Osteoblast (primary cell): ENCODE measurements around the gene LCOR. TPM values are rescaled to one million over a fixed set of nuclear protein-coding genes. Genes with fewer than 3 reads are reported as not detected.

Experiments
- DNase-seq: peaks from one replicate; pipeline ENCODE4 v3.0.0; 2011; ENCODE audit warnings: low spot score, mixed read lengths; ENCODE audit not compliant: insufficient read length; ENCODE audit errors: missing footprints
- H2AFZ ChIP-seq: 2 replicates; pipeline ENCODE4 v1.6.0; 2011; ENCODE audit warnings: mild to moderate bottlenecking, low read length
- H3K27ac ChIP-seq: 2 replicates; pipeline ENCODE4 v1.5.1; 2011; ENCODE audit warnings: mild to moderate bottlenecking, low read depth, low read length, moderate library complexity
- H3K27me3 ChIP-seq: 2 replicates; pipeline ENCODE4 v1.6.0; 2012; ENCODE audit warnings: mild to moderate bottlenecking, control low read depth, inconsistent platforms, low read length, moderate library complexity; ENCODE audit not compliant: insufficient read depth
- H3K36me3 ChIP-seq: 2 replicates; pipeline ENCODE4 v1.5.1; 2011; ENCODE audit warnings: mild to moderate bottlenecking, low read length, control low read depth, moderate library complexity; ENCODE audit not compliant: insufficient read depth
- H3K4me1 ChIP-seq: 2 replicates; pipeline ENCODE4 v1.5.1; 2011; ENCODE audit warnings: mild to moderate bottlenecking, low read length, control low read depth, moderate library complexity; ENCODE audit not compliant: insufficient read depth
- H3K4me2 ChIP-seq: 2 replicates; pipeline ENCODE4 v1.6.0; 2011; ENCODE audit warnings: mild to moderate bottlenecking, low read length; ENCODE audit not compliant: insufficient read depth
- H3K4me3 ChIP-seq: fragments of 200-600 bp; sonication (generic); 3 replicates; pipeline ENCODE4 v1.5.1; 2012; ENCODE audit warnings: mild to moderate bottlenecking, low read length, inconsistent platforms; ENCODE audit not compliant: insufficient read depth
- H3K79me2 ChIP-seq: 2 replicates; pipeline ENCODE4 v1.6.0; 2012; ENCODE audit warnings: mild to moderate bottlenecking, low read length, control low read depth, inconsistent platforms; ENCODE audit not compliant: insufficient read depth
- H3K9me3 ChIP-seq: 2 replicates; pipeline ENCODE4 v1.5.1; 2011; ENCODE audit warnings: low read depth, low read length, control low read depth
- H4K20me1 ChIP-seq: 2 replicates; pipeline ENCODE4 v1.6.0; 2012; ENCODE audit warnings: mild to moderate bottlenecking, low read length, control low read depth; ENCODE audit not compliant: insufficient read depth
- total RNA-seq: library from RNA; depleted of rRNA; stranded (reverse); fragments of >200 nt; gene quantifications from 2 replicates; pipeline ENCODE4 v1.2.3, GENCODE V29; 2012
- TF ChIP-seq, protein P1 (sequence below): IDR thresholded peaks from 2 replicates; pipeline ENCODE4 v1.5.1; 2011; ENCODE audit warnings: mild to moderate bottlenecking, low read depth, low read length, moderate library complexity; ENCODE audit errors: extremely low read depth

LCOR gene
- total RNA-seq, 1 donor: 19.2 TPM

DNA sequence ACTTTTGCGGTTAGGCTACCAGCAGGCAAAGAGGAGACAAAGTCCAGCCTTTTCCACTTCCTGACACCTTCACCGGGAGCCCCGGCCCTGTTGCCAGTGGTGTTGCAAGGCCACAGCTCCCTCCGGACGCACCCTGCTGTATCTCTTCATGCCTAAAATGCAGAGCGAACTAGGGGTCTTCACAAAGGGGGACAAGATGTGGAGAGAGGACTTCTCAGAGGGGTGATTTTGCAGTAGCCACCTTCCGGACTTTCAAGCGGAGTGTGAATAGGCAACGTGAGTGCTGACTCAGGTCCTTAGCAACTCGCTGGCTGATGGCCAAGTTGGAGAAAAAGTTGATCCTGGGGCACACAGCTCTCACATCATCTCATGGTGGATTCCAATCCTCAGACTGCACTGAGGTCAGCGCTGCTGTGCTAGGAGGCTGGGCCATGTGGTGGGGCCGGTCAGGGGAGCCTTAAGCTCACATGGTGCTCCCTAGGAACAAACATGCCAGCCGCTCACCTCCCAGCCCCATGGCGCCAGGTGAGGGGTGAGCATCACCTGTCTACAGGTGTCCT lies 166.3 kb downstream of the LCOR start:
- TF ChIP-seq, protein P1, sequence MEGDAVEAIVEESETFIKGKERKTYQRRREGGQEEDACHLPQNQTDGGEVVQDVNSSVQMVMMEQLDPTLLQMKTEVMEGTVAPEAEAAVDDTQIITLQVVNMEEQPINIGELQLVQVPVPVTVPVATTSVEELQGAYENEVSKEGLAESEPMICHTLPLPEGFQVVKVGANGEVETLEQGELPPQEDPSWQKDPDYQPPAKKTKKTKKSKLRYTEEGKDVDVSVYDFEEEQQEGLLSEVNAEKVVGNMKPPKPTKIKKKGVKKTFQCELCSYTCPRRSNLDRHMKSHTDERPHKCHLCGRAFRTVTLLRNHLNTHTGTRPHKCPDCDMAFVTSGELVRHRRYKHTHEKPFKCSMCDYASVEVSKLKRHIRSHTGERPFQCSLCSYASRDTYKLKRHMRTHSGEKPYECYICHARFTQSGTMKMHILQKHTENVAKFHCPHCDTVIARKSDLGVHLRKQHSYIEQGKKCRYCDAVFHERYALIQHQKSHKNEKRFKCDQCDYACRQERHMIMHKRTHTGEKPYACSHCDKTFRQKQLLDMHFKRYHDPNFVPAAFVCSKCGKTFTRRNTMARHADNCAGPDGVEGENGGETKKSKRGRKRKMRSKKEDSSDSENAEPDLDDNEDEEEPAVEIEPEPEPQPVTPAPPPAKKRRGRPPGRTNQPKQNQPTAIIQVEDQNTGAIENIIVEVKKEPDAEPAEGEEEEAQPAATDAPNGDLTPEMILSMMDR: no peak
- H3K27me3 ChIP-seq: no peaks in the 10 kb centered on the region
- H3K4me2 ChIP-seq: no peak overlapping the region
- H3K27ac ChIP-seq: no peak overlapping the region
- H4K20me1 ChIP-seq: no peaks in the 10 kb centered on the region
- H3K4me3 ChIP-seq: no peak overlapping the region
- H3K79me2 ChIP-seq: no peaks in the 10 kb centered on the region
- H3K36me3 ChIP-seq: no peaks in the 10 kb centered on the region
- H3K9me3 ChIP-seq: no peaks in the 10 kb centered on the region
- peaks cover 24% of the 10 kb centered on the region for H3K4me1 ChIP-seq
- DNase-seq: peak; percentile 83
- no peak overlapping the region for H2AFZ ChIP-seq

GRCh38 chr10:96999337-96999736 lies 167.2 kb downstream of the LCOR start:
- Histone ChIP-seq H2AFZ (no peak overlapping the region), H3K4me3 (no peak overlapping the region), H4K20me1 (no peaks in the 10 kb centered on the region), H3K4me1 (peaks cover 24% of the 10 kb centered on the region), H3K27me3 (no peaks in the 10 kb centered on the region), H3K27ac (no peak overlapping the region), H3K4me2 (no peak overlapping the region), H3K9me3 (no peaks in the 10 kb centered on the region), H3K36me3 (no peaks in the 10 kb centered on the region), H3K79me2 (no peaks in the 10 kb centered on the region)
- DNase-seq: peak; percentile 56
- TF ChIP-seq, protein P1: no peak

- Histone ChIP-seq H3K9me3 (no peaks in the 10 kb centered on the region), H3K79me2 (no peaks in the 10 kb centered on the region), H3K27ac (no peak overlapping the region), H3K4me1 (peaks cover 24% of the 10 kb centered on the region), H2AFZ (no peak overlapping the region), H4K20me1 (no peaks in the 10 kb centered on the region), H3K36me3 (no peaks in the 10 kb centered on the region), H3K27me3 (no peaks in the 10 kb centered on the region), H3K4me2 (no peak overlapping the region), H3K4me3 (no peak overlapping the region)
- TF ChIP-seq, protein P1: no peak
- peak; percentile 56 for DNase-seq
Measured at GRCh38 chr10:96999987-97000386, 167.9 kb downstream of the LCOR start.

DNA sequence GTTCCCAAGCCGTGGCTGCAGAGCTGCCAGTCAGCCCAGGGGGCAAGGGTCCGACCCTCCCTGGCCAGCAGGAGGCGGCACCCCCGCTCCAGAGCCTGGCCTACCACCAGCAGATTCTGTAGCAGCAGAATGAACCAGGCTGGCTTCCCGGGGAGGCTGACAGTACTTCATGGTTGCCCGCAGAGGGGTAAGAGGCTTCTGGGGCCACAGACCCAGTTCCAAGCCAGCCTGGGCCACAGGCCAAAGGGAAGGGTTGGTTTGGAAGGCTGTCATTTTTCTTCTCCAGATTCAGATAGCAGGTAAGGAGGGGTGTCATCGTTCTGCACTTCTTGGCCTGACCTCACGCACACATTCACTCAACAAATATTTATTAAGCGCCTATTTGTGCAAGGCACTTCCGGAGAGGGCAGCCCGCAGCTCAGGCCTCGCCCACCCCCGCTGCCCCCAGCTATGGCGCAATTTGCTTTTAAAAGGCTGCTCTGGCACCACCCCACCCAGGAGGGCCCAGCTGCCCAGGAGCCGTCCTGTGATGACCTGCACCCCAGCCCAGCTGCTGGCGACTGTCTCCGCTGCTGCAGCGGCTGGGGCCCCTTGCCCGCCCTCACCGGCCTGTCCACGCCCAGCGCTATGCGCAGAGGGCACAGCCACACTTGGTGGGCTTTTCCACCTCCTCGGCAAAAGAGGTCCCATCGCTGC lies 168.5 kb downstream of the LCOR start:
- peak; percentile 17 for DNase-seq
- H4K20me1 ChIP-seq: no peaks in the 10 kb centered on the region
- no peaks in the 10 kb centered on the region for H3K36me3 ChIP-seq
- H2AFZ ChIP-seq: no peak overlapping the region
- H3K4me2 ChIP-seq: no peak overlapping the region
- no peak overlapping the region for H3K27ac ChIP-seq
- TF ChIP-seq, protein P1: no peak
- no peaks in the 10 kb centered on the region for H3K9me3 ChIP-seq
- peaks cover 22% of the 10 kb centered on the region for H3K4me1 ChIP-seq
- no peak overlapping the region for H3K4me3 ChIP-seq
- H3K27me3 ChIP-seq: no peaks in the 10 kb centered on the region
- no peaks in the 10 kb centered on the region for H3K79me2 ChIP-seq
